ENCODE results near the gene HSPG2.
A peak's percentile ranks its signal among the peaks of the same experiment; 100 is the strongest.

HSPG2 gene

DNA sequence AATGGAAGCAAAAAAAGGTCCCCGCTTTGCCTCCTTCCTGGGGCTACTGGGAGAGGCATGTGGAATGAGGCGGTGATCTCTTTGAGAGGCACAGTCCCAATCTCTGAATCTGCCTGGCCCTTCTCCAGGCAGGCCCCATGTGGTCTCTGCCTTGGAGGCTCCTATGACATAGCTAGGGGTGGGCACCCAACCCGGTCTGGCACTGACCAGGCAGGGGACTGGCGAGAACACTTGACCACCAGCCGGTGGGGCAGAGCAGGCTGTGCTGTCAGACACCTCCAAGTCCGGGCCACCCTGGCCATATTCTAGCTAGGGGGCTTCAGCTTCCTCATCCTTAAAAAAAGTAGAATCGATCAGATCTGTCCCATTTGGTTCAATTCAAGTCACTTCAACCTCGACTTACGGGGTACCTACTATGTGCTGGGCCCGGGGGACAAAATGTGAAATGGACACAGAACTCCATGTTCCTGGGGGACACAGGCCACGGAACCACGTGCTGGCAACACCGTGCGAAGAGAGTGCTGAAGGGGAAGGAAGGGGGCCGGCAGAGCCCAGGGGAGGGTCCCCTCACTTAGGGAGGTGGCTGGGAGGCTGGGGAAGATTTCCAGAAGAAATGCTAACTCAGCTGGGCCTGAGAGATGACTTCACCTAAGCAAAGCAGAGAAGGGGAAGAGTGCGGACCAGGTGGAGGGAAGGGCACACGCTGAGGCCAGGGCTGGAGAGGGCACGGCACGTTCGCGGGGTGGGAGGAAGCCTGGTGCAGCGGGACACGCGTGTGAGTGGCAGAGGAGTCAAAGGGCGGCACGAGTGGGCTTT is 33.3 kb downstream of the HSPG2 start:
- H3K4me3 ChIP-seq (ENCODE audit: low read depth, low read length) = no peak overlapping the region
- no peak overlapping the region for H2AFZ ChIP-seq (ENCODE audit: low read length, unreplicated experiment)
- no peaks in the 10 kb centered on the region for H3K36me3 ChIP-seq (ENCODE audit: insufficient read depth, low read length)
- peaks cover 85% of the 10 kb centered on the region for H3K4me1 ChIP-seq (ENCODE audit: control insufficient read depth, insufficient read depth, low read length, unreplicated experiment)
- H3K27me3 ChIP-seq (ENCODE audit: insufficient read depth, low read length) = no peaks in the 10 kb centered on the region
- peak overlapping the region; percentile 92 for H3K27ac ChIP-seq (ENCODE audit: low read depth, low read length)
- peaks cover 65% of the 10 kb centered on the region for H3K79me2 ChIP-seq (ENCODE audit: control insufficient read depth, insufficient read depth, low read length, unreplicated experiment)

DNA sequence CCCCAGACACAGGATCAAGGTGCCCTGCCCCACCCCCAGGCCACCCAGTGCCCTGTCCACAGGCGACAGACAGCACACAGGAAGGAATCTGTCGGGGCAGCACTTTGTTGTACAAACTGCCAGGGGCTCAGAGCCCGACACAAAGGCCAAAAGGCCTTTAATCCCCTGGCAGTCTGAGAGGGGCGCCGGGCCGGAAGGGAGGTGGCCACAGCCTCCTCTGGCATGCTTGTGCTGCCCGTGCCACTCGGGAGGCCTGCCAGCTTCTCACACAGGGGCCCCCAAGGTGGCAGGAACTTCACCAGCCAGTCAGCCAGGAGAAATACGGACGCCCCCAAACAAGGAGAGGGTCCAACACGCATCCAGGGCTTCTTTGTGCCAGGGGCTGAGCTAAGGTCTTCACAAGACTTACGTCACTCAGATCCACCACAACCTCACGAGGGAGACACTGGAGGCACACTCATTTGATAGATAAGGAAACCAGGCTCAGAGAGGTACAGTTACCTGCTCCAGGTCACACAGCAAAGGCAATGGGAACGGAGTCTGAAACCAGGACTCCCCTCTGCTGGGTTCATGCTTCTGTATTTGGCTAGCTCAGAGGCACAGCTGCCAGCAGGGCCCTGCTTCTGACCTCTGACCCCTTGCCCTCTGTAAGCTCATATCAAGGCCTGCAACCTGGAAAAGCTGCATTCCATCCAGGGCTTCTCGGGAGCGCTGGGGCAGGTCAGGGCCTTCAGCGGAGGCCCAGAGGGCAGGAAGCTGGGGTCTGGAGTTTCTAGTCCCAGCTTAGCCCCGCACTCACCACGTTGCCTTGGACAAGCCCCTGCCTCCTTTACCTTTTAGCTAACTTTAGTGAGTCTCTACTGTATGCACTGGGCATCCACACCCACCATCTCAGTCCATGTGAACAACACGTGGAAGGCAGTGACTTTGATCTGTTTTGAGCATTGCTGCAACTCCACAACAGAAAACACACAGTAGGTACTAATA is 34.8 kb downstream of the HSPG2 start:
- no peaks in the 10 kb centered on the region for H3K27me3 ChIP-seq (ENCODE audit: insufficient read depth, low read length)
- H3K79me2 ChIP-seq (ENCODE audit: control insufficient read depth, insufficient read depth, low read length, unreplicated experiment) = peaks cover 63% of the 10 kb centered on the region
- no peak overlapping the region for H2AFZ ChIP-seq (ENCODE audit: low read length, unreplicated experiment)
- H3K27ac ChIP-seq (ENCODE audit: low read depth, low read length) = peak overlapping the region; percentile 59
- 0 out of 2 replicates have a peak, but pooled peaks cover 4% of the 10 kb centered on the region for H3K36me3 ChIP-seq (ENCODE audit: insufficient read depth, low read length)
- H3K4me1 ChIP-seq (ENCODE audit: control insufficient read depth, insufficient read depth, low read length, unreplicated experiment) = peaks cover 94% of the 10 kb centered on the region
- H3K4me3 ChIP-seq (ENCODE audit: low read depth, low read length) = no peak overlapping the region

DNA sequence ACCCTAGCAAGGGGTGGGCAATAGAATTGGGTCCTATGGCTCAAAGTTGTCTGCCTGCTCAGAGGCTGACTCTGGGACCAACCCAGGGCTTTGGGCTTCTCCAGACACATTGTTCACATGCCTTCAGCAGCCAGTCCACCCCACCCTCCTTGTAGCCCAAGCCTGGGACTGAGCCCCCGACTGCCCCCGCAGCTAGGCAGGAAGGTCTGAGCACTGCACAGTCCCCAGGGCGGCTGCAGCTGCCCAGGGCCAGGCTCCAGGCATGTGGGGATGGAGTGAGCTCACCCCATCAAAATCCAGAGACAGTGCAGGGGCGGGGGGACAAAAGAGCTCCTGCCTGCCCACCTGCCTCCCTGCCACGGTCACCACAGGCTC is 35.6 kb downstream of the HSPG2 start:
- Histone ChIP-seq H3K36me3 (ENCODE audit: insufficient read depth, low read length) (0 out of 2 replicates have a peak, but pooled peaks cover 4% of the 10 kb centered on the region), H3K4me3 (ENCODE audit: low read depth, low read length) (no peak overlapping the region), H2AFZ (ENCODE audit: low read length, unreplicated experiment) (no peak overlapping the region), H3K27me3 (ENCODE audit: insufficient read depth, low read length) (no peaks in the 10 kb centered on the region), H3K4me1 (ENCODE audit: control insufficient read depth, insufficient read depth, low read length, unreplicated experiment) (peaks cover 94% of the 10 kb centered on the region), H3K27ac (ENCODE audit: low read depth, low read length) (peak overlapping the region; percentile 59; the same call in 1 of the 2 replicates), H3K79me2 (ENCODE audit: control insufficient read depth, insufficient read depth, low read length, unreplicated experiment) (peaks cover 57% of the 10 kb centered on the region)

DNA sequence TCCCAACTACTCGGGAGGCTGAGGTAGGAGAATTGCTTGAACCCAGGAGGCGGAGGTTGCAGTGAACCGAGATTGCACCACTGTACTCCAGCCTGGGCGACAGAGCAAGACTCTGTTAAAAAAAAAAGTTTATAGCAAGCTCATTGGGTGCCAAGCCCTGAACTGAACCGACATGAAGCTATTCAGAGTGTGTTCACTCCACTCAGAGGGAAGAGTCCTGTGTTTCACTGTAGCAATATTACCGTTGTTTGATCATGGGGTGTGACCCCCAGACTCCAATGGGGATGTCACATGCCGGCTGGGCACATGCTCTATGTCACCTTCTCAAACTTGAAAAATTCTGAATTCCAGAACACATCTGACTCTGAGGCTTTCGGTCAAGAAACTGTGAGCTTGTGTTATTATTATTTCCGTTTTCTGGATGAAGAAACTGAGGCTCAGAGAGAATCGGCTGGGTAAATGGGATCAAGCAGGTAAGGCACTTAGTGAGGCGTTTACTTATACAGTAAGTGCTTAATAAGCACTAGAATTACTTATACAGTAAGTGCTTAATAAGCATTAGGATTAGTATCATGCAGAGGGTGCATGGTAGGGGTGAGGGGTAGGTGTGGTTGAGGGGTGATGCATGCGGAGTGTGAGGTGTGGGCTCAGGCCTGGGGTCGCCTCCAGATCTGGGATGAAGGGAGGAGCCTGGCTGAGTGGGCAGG is 36.2 kb downstream of the HSPG2 start:
- Histone ChIP-seq H3K4me1 (ENCODE audit: control insufficient read depth, insufficient read depth, low read length, unreplicated experiment) (peaks cover 89% of the 10 kb centered on the region), H3K27me3 (ENCODE audit: insufficient read depth, low read length) (no peaks in the 10 kb centered on the region), H3K27ac (ENCODE audit: low read depth, low read length) (peak overlapping the region; percentile 19; the same call in 1 of the 2 replicates), H3K4me3 (ENCODE audit: low read depth, low read length) (no peak overlapping the region), H2AFZ (ENCODE audit: low read length, unreplicated experiment) (no peak overlapping the region), H3K36me3 (ENCODE audit: insufficient read depth, low read length) (0 out of 2 replicates have a peak, but pooled peaks cover 4% of the 10 kb centered on the region), H3K79me2 (ENCODE audit: control insufficient read depth, insufficient read depth, low read length, unreplicated experiment) (peaks cover 57% of the 10 kb centered on the region)

- peak overlapping the region; percentile 31; the same call in 1 of the 2 replicates for H3K27ac ChIP-seq (ENCODE audit: low read depth, low read length)
- no peaks in the 10 kb centered on the region for H3K27me3 ChIP-seq (ENCODE audit: insufficient read depth, low read length)
- peaks cover 57% of the 10 kb centered on the region for H3K79me2 ChIP-seq (ENCODE audit: control insufficient read depth, insufficient read depth, low read length, unreplicated experiment)
- no peak overlapping the region for H2AFZ ChIP-seq (ENCODE audit: low read length, unreplicated experiment)
- no peak overlapping the region for H3K4me3 ChIP-seq (ENCODE audit: low read depth, low read length)
- H3K4me1 ChIP-seq (ENCODE audit: control insufficient read depth, insufficient read depth, low read length, unreplicated experiment) = peaks cover 81% of the 10 kb centered on the region
- H3K36me3 ChIP-seq (ENCODE audit: insufficient read depth, low read length) = peaks cover 10% of the 10 kb centered on the region; the same call in 1 of the 2 replicates
Observed at GRCh38 chr1:21899987-21900386, 37.1 kb downstream of the HSPG2 start.

- Histone ChIP-seq H3K4me3 (ENCODE audit: low read depth, low read length) (no peak overlapping the region), H3K27ac (ENCODE audit: low read depth, low read length) (peak overlapping the region; percentile 31; the same call in 1 of the 2 replicates), H3K4me1 (ENCODE audit: control insufficient read depth, insufficient read depth, low read length, unreplicated experiment) (peaks cover 76% of the 10 kb centered on the region)
Observed at GRCh38 chr1:21899267-21899810, 37.8 kb downstream of the HSPG2 start.

GRCh38 chr1:21898326-21899200 is 38.5 kb downstream of the HSPG2 start:
- Histone ChIP-seq H3K36me3 (ENCODE audit: insufficient read depth, low read length) (peaks cover 10% of the 10 kb centered on the region; the same call in 1 of the 2 replicates), H3K4me1 (ENCODE audit: control insufficient read depth, insufficient read depth, low read length, unreplicated experiment) (peaks cover 68% of the 10 kb centered on the region)

More at GRCh38 chr1:21899267-21899810, 37.8 kb downstream of the HSPG2 start:
- Histone ChIP-seq H3K36me3 (ENCODE audit: insufficient read depth, low read length) (peaks cover 10% of the 10 kb centered on the region; the same call in 1 of the 2 replicates), H3K79me2 (ENCODE audit: control insufficient read depth, insufficient read depth, low read length, unreplicated experiment) (peaks cover 52% of the 10 kb centered on the region), H3K27me3 (ENCODE audit: insufficient read depth, low read length) (no peaks in the 10 kb centered on the region), H2AFZ (ENCODE audit: low read length, unreplicated experiment) (no peak overlapping the region)

DNA sequence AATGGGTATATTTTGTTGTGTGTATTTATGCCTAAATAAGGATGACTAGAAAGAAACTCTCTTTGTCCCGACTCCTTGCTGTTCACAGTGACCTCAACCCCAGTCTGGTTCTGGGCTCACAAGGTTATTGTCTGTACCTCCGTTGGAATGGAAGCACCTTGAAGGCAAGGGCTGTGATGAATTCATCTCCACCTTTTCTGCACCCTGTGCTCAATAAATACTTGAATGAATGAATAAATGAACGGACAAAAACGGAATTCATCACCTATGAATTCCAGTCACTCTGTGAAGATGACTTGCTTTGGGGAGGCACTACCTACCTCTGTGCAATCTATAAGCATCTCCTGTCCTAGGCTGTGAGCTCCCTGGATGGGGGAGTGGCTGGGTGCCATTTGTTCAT is 39.3 kb downstream of the HSPG2 start:
- no peak overlapping the region; the same call in 1 of the 2 replicates for H3K27ac ChIP-seq (ENCODE audit: low read depth, low read length)
- no peak overlapping the region for H2AFZ ChIP-seq (ENCODE audit: low read length, unreplicated experiment)
- peaks cover 64% of the 10 kb centered on the region for H3K4me1 ChIP-seq (ENCODE audit: control insufficient read depth, insufficient read depth, low read length, unreplicated experiment)
- H3K79me2 ChIP-seq (ENCODE audit: control insufficient read depth, insufficient read depth, low read length, unreplicated experiment) = peaks cover 45% of the 10 kb centered on the region
- no peak overlapping the region for H3K4me3 ChIP-seq (ENCODE audit: low read depth, low read length)
- H3K36me3 ChIP-seq (ENCODE audit: insufficient read depth, low read length) = peaks cover 10% of the 10 kb centered on the region; the same call in 1 of the 2 replicates
- no peaks in the 10 kb centered on the region for H3K27me3 ChIP-seq (ENCODE audit: insufficient read depth, low read length)

More at GRCh38 chr1:21898326-21899200, 38.5 kb downstream of the HSPG2 start:
- Histone ChIP-seq H3K4me3 (ENCODE audit: low read depth, low read length) (no peak overlapping the region), H2AFZ (ENCODE audit: low read length, unreplicated experiment) (no peak overlapping the region), H3K27me3 (ENCODE audit: insufficient read depth, low read length) (no peaks in the 10 kb centered on the region), H3K79me2 (ENCODE audit: control insufficient read depth, insufficient read depth, low read length, unreplicated experiment) (peaks cover 49% of the 10 kb centered on the region), H3K27ac (ENCODE audit: low read depth, low read length) (peak overlapping the region; percentile 31; the same call in 1 of the 2 replicates)

Measured in ACC112 (cell line).